GM23338 (cell line): ENCODE results near the gene SELPLG. TPM values are rescaled to one million over a fixed set of nuclear protein-coding genes. Genes with fewer than 3 reads are reported as not detected.

Source experiments
- ATAC-seq: fragments of 200-7000 bp; cut with Tn5 transposase; 3 replicates; pipeline ENCODE4 v1.9.1; 2020
- DNase-seq: peaks from one replicate; pipeline ENCODE4 v3.0.0-alpha.2; 2015; ENCODE audit warnings: low spot score
- H2AFZ ChIP-seq: fragments of 200-600 bp; sonication (generic); 2 replicates; pipeline ENCODE4 v1.8.0; 2016; ENCODE audit warnings: antibody characterized with exemption, mild to moderate bottlenecking, moderate library complexity
- H3F3A ChIP-seq: fragments of 200-600 bp; sonication (generic); replicated peaks from 2 replicates; pipeline ENCODE4 v1.8.0; 2017; ENCODE audit warnings: antibody characterized with exemption, mixed run types, low read depth
- H3K27ac ChIP-seq: fragments of 200-600 bp; sonication (generic); 2 replicates; pipeline ENCODE4 v1.6.1; 2016; ENCODE audit warnings: low read depth
- H3K27me3 ChIP-seq: fragments of 200-600 bp; sonication (generic); 2 replicates; pipeline ENCODE4 v1.8.0; 2016; ENCODE audit warnings: mild to moderate bottlenecking, mixed run types, moderate library complexity; ENCODE audit not compliant: insufficient read depth
- H3K36me3 ChIP-seq: fragments of 200-600 bp; sonication (generic); 2 replicates; pipeline ENCODE4 v1.8.0; 2016; ENCODE audit warnings: mild to moderate bottlenecking; ENCODE audit not compliant: insufficient read depth
- H3K4me1 ChIP-seq: fragments of 200-600 bp; sonication (generic); 2 replicates; pipeline ENCODE4 v1.8.0; 2016; ENCODE audit warnings: mild to moderate bottlenecking, moderate library complexity; ENCODE audit not compliant: insufficient read depth
- H3K4me2 ChIP-seq: fragments of 200-600 bp; sonication (generic); 2 replicates; pipeline ENCODE4 v1.7.1; 2017; ENCODE audit warnings: mixed run types
- H3K4me3 ChIP-seq: fragments of 200-600 bp; sonication (generic); 2 replicates; pipeline ENCODE4 v1.6.1; 2016; ENCODE audit warnings: mixed run types
- H3K79me2 ChIP-seq: fragments of 200-600 bp; sonication (generic); replicated peaks from 2 replicates; pipeline ENCODE4 v1.8.0; 2017; ENCODE audit warnings: mild to moderate bottlenecking; ENCODE audit not compliant: insufficient read depth
- H3K9me2 ChIP-seq: fragments of 200-600 bp; sonication (generic); 2 replicates; pipeline ENCODE4 v1.8.0; 2017; ENCODE audit not compliant: insufficient read depth
- H4K20me1 ChIP-seq: fragments of 200-600 bp; sonication (generic); replicated peaks from 2 replicates; pipeline ENCODE4 v1.8.0; 2017; ENCODE audit warnings: mild to moderate bottlenecking; ENCODE audit not compliant: insufficient read depth
- H3K27ac Mint-ChIP-seq: 2 replicates; pipeline ENCODE4 v1.8.0; 2020; ENCODE audit warnings: inconsistent platforms, mild to moderate bottlenecking, moderate library complexity, mixed read lengths
- H3K27me3 Mint-ChIP-seq: 3 replicates; pipeline ENCODE4 v1.8.0; 2022; ENCODE audit warnings: low read depth, mild to moderate bottlenecking, moderate library complexity, mixed read lengths, inconsistent platforms; ENCODE audit not compliant: insufficient read depth, poor library complexity
- H3K36me3 Mint-ChIP-seq: 3 replicates; pipeline ENCODE4 v1.8.0; 2021; ENCODE audit warnings: low read depth, mild to moderate bottlenecking, inconsistent platforms, moderate library complexity, mixed read lengths
- H3K4me1 Mint-ChIP-seq: 3 replicates; pipeline ENCODE4 v1.8.0; 2020; ENCODE audit warnings: mild to moderate bottlenecking, inconsistent platforms, mixed read lengths
- H3K4me3 Mint-ChIP-seq: 3 replicates; pipeline ENCODE4 v1.8.0; 2021; ENCODE audit warnings: moderate library complexity, mild to moderate bottlenecking, inconsistent platforms, mixed read lengths
- H3K9me3 Mint-ChIP-seq: 3 replicates; pipeline ENCODE4 v1.8.0; 2020; ENCODE audit warnings: moderate library complexity, mild to moderate bottlenecking, inconsistent platforms, mixed read lengths
- CREB1 ChIP-seq: fragments of 250-450 bp; sonication (Bioruptor Pico); IDR thresholded peaks from 2 replicates; pipeline ENCODE4 v1.5.0; 2020; ENCODE audit warnings: low read depth, mild to moderate bottlenecking, moderate library complexity
- CTCF ChIP-seq, 2 experiments: fragments of 200-600 bp in 1 of 2; sonication (generic) in 1 of 2; conservative IDR thresholded peaks; 2 replicates each; pipeline versions ENCODE4 v1.5.1 to v1.6.1; 2016 to 2017; ENCODE audit warnings: antibody characterized with exemption in 2 of 2, low read depth in 2 of 2, mild to moderate bottlenecking in 2 of 2, moderate library complexity in 1 of 2
- ETS1 ChIP-seq: IDR thresholded peaks from 2 replicates; pipeline ENCODE4 v1.6.1; 2016; ENCODE audit warnings: antibody characterized with exemption
- EZH2 ChIP-seq: fragments of 200-600 bp; sonication (generic); IDR thresholded peaks from one replicate; pipeline ENCODE4 v1.8.0; 2017; ENCODE audit warnings: antibody characterized with exemption, mild to moderate bottlenecking, low read depth; ENCODE audit not compliant: unreplicated experiment
- EZH2phosphoT487 ChIP-seq: fragments of 200-600 bp; sonication (generic); IDR thresholded peaks from one replicate; pipeline ENCODE4 v1.8.1; 2018; ENCODE audit warnings: antibody characterized with exemption; ENCODE audit not compliant: unreplicated experiment
- JUNB ChIP-seq: IDR thresholded peaks from one replicate; pipeline ENCODE4 v1.6.1; 2016; ENCODE audit warnings: antibody characterized with exemption; ENCODE audit not compliant: unreplicated experiment
- NANOG ChIP-seq: IDR thresholded peaks from 2 replicates; pipeline ENCODE4 v1.6.1; 2016; ENCODE audit warnings: antibody characterized with exemption, borderline replicate concordance
- POLR2AphosphoS5 ChIP-seq: IDR thresholded peaks from 2 replicates; pipeline ENCODE4 v1.6.1; 2016; ENCODE audit warnings: antibody characterized with exemption, low read depth
- REST ChIP-seq: IDR thresholded peaks from one replicate; pipeline ENCODE4 v1.6.1; 2018; ENCODE audit warnings: antibody characterized with exemption; ENCODE audit not compliant: unreplicated experiment
- STAT1 ChIP-seq: IDR thresholded peaks from one replicate; pipeline ENCODE4 v1.6.1; 2016; ENCODE audit warnings: antibody characterized with exemption; ENCODE audit not compliant: unreplicated experiment
- ZNF114 ChIP-seq: fragments of 250-450 bp; sonication (Bioruptor Pico); IDR thresholded peaks from 2 replicates; pipeline ENCODE4 v1.5.0; 2020; ENCODE audit warnings: mild to moderate bottlenecking, moderate library complexity
- ZNF331 ChIP-seq: fragments of 250-450 bp; sonication (Bioruptor Pico); IDR thresholded peaks from 2 replicates; pipeline ENCODE4 v1.5.0; 2020; ENCODE audit warnings: low read depth, mild to moderate bottlenecking, moderate library complexity
- ZNF462 ChIP-seq: fragments of 250-450 bp; sonication (Bioruptor Pico); IDR thresholded peaks from 2 replicates; pipeline ENCODE4 v1.5.0; 2020; ENCODE audit warnings: mild to moderate bottlenecking, moderate library complexity
- polyA plus RNA-seq: library from polyadenylated mRNA; unstranded; fragments of >200 nt; fragmentation: Nextera tagmentation; extraction: Ambion mirVana; gene quantifications from 2 replicates; pipeline ENCODE4 v1.2.1, GENCODE V29; 2016
- total RNA-seq: library from RNA; depleted of rRNA; stranded (reverse); fragments of >200 nt; shearing (Covaris generic); gene quantifications from 2 replicates; pipeline ENCODE4 v1.2.3, GENCODE V29; 2014

Gene SELPLG
- total and polyA plus RNA-seq, 2 experiments from 2014 or later = 0.16 to 0.56 TPM

- DNase-seq (no peak), ATAC-seq (no peak)
- Mint-ChIP-seq H3K27me3 (peaks cover 2% of the 10 kb centered on the region), H3K27ac (no peak overlapping the region), H3K9me3 (no peaks in the 10 kb centered on the region), H3K4me1 (no peaks in the 10 kb centered on the region), H3K36me3 (peaks cover 17% of the 10 kb centered on the region), H3K4me3 (no peak overlapping the region)
- Histone ChIP-seq H3K4me3 (no peak overlapping the region), H3F3A (0 out of 2 replicates have a peak, but pooled peaks cover 3% of the 10 kb centered on the region), H3K4me2 (no peak overlapping the region), H3K27ac (no peak overlapping the region), H2AFZ (no peak overlapping the region), H3K27me3 (no peaks in the 10 kb centered on the region), H3K9me2 (no peaks in the 10 kb centered on the region), H3K4me1 (no peaks in the 10 kb centered on the region), H4K20me1 (no peaks in the 10 kb centered on the region), H3K36me3 (peaks cover 19% of the 10 kb centered on the region), H3K79me2 (no peaks in the 10 kb centered on the region)
- TF ChIP-seq STAT1 (no peak), CREB1 (CRISPR knock-in tag) (no peak), ZNF331 (no peak), EZH2phosphoT487 (no peak), ZNF462 (CRISPR knock-in tag) (no peak), CTCF (conservative IDR thresholded peaks at IDR 0.05; ENCODE audit: low read depth in 2 of 2) (no peak), POLR2AphosphoS5 (no peak), REST (no peak), NANOG (no peak), JUNB (no peak), ZNF114 (CRISPR knock-in tag) (no peak), ETS1 (no peak), EZH2 (no peak)
Observed at GRCh38 chr12:108572166-108572790, 61.4 kb downstream of the SELPLG start.
